Spleen (tissue), 7 donors: ENCODE data around the gene RNASE3.

Experiments
- POLR2AphosphoS5 ChIP-seq, 3 donors: sonication (generic); formaldehyde crosslinking; IDR thresholded peaks; one replicate each; pipeline ENCODE4 v1.5.1; 2017; ENCODE audit warnings: antibody characterized with exemption in 3 of 3
- TF ChIP-seq, protein P1 (sequence below), 11 experiments: fragments of 200-600 bp in 7 of 11; fragments of 450-650 bp in 4 of 11; sonication (generic) in 4 of 11; IDR thresholded peaks in 8 of 11; conservative IDR thresholded peaks in 3 of 11; 1 replicate in 7 of 11; 2 replicates in 4 of 11; pipeline versions ENCODE4 v1.4.0 to v1.8.0; 2016 to 2021; ENCODE audit warnings: antibody characterized with exemption in 11 of 11, inconsistent platforms in 4 of 11, mild to moderate bottlenecking in 1 of 11
- donor health status: DM: no; HTN: no; CAD: no; lungs with moderate emphysema.
- donor health status: DM: no; HTN: no; CAD: no.
- donor health status: DM: no; HTN: no; CAD: no.

DNA sequence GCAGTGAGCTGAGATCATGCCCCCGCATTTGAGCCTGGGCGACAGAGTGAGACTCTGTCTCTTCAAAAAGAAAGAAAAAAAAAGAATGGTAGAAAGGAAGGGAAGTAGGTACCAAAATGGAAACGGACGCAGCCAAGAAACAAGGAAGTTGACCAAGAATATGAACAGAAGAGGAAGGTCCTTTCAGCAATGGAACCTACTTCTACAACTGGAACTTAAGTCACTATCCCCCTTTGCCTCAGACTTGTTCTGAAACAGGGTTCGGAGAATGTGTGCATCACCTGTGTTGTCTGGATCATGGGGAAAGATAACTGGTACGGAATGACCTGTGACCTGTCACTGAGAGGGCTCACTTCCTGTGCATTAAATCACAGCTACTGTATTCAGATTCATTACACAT lies 44.6 kb upstream of the RNASE3 start:
- TF ChIP-seq, protein P1, sequence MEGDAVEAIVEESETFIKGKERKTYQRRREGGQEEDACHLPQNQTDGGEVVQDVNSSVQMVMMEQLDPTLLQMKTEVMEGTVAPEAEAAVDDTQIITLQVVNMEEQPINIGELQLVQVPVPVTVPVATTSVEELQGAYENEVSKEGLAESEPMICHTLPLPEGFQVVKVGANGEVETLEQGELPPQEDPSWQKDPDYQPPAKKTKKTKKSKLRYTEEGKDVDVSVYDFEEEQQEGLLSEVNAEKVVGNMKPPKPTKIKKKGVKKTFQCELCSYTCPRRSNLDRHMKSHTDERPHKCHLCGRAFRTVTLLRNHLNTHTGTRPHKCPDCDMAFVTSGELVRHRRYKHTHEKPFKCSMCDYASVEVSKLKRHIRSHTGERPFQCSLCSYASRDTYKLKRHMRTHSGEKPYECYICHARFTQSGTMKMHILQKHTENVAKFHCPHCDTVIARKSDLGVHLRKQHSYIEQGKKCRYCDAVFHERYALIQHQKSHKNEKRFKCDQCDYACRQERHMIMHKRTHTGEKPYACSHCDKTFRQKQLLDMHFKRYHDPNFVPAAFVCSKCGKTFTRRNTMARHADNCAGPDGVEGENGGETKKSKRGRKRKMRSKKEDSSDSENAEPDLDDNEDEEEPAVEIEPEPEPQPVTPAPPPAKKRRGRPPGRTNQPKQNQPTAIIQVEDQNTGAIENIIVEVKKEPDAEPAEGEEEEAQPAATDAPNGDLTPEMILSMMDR (IDR thresholded peaks at IDR 0.05 in 8 of 11, conservative IDR thresholded peaks at IDR 0.05 in 3 of 11) = no peak
- TF ChIP-seq POLR2AphosphoS5 (IDR thresholded peaks at IDR 0.05) = no peak
